Hepatocyte (in vitro differentiated cells): ENCODE measurements around the gene ENPP7. TPM values are rescaled to one million over a fixed set of nuclear protein-coding genes. Genes with fewer than 3 reads are reported as not detected.
A peak's percentile ranks its signal among the peaks of the same experiment; 100 is the strongest.

ENCODE experiments used
- DNase-seq: peaks from one replicate; pipeline ENCODE4 v3.0.0-alpha.2; 2016; ENCODE audit warnings: low spot score
- H2AFZ ChIP-seq: fragments of 200-600 bp; sonication (generic); 2 replicates; pipeline ENCODE4 v1.6.0; 2016; ENCODE audit warnings: antibody characterized with exemption, mild to moderate bottlenecking
- H3K27ac ChIP-seq: fragments of 200-600 bp; sonication (generic); 2 replicates; pipeline ENCODE4 v1.5.1; 2016; ENCODE audit warnings: mild to moderate bottlenecking
- H3K27me3 ChIP-seq: fragments of 200-600 bp; sonication (generic); 2 replicates; pipeline ENCODE4 v1.6.1; 2016
- H3K36me3 ChIP-seq: fragments of 200-600 bp; sonication (generic); replicated peaks from 2 replicates; pipeline ENCODE4 v1.5.1; 2016; ENCODE audit warnings: low read depth; ENCODE audit not compliant: insufficient read depth
- H3K4me1 ChIP-seq: fragments of 200-600 bp; sonication (generic); 2 replicates; pipeline ENCODE4 v1.5.1; 2016; ENCODE audit warnings: mild to moderate bottlenecking, moderate library complexity; ENCODE audit not compliant: insufficient read depth
- H3K4me2 ChIP-seq: fragments of 200-600 bp; sonication (generic); 2 replicates; pipeline ENCODE4 v1.6.0; 2016
- H3K4me3 ChIP-seq: fragments of 200-600 bp; sonication (generic); 2 replicates; pipeline ENCODE4 v1.5.1; 2016; ENCODE audit warnings: mild to moderate bottlenecking
- H3K79me2 ChIP-seq: fragments of 200-600 bp; sonication (generic); 2 replicates; pipeline ENCODE4 v1.6.0; 2017; ENCODE audit warnings: mild to moderate bottlenecking
- H3K9me2 ChIP-seq: fragments of 200-600 bp; sonication (generic); replicated peaks from 2 replicates; pipeline ENCODE4 v1.6.0; 2017; ENCODE audit warnings: mild to moderate bottlenecking; ENCODE audit not compliant: insufficient read depth
- H3K9me3 ChIP-seq: fragments of 200-600 bp; sonication (generic); 2 replicates; pipeline ENCODE4 v1.5.1; 2016; ENCODE audit warnings: low read depth, mild to moderate bottlenecking
- H4K20me1 ChIP-seq: fragments of 200-600 bp; sonication (generic); 2 replicates; pipeline ENCODE4 v1.6.0; 2016; ENCODE audit warnings: mild to moderate bottlenecking; ENCODE audit not compliant: insufficient read depth, poor library complexity, severe bottlenecking
- CTCF ChIP-seq: fragments of 200-600 bp; sonication (generic); IDR thresholded peaks from 2 replicates; pipeline ENCODE4 v1.5.1; 2016; ENCODE audit warnings: antibody characterized with exemption, mild to moderate bottlenecking; ENCODE audit not compliant: poor library complexity
- EZH2 ChIP-seq: fragments of 200-600 bp; sonication (generic); IDR thresholded peaks from 2 replicates; pipeline ENCODE4 v1.6.1; 2016; ENCODE audit warnings: antibody characterized with exemption, mild to moderate bottlenecking, borderline replicate concordance
- EZH2phosphoT487 ChIP-seq: fragments of 200-600 bp; sonication (generic); IDR thresholded peaks from one replicate; pipeline ENCODE4 v1.6.1; 2018; ENCODE audit warnings: antibody characterized with exemption, mild to moderate bottlenecking, low read depth, moderate library complexity; ENCODE audit not compliant: unreplicated experiment, severe bottlenecking
- WGBS: methylation state at CpG from one replicate; pipeline ENCODE4 v1.1.6; 2016; ENCODE audit warnings: low lambda C conversion rate; ENCODE audit errors: missing lambda C conversion rate; 5-methylcytosine and 5-hydroxymethylcytosine counted together
- polyA plus RNA-seq: library from polyadenylated mRNA; unstranded; fragments of >200 nt; fragmentation: Nextera tagmentation; extraction: Ambion mirVana; gene quantifications from 2 replicates; pipeline ENCODE4 v1.2.1, GENCODE V29; 2016
- total RNA-seq: library from RNA; depleted of rRNA; stranded (reverse); fragments of >200 nt; gene quantifications from 2 replicates; pipeline ENCODE4 v1.2.3, GENCODE V29; 2014

ENPP7 gene
- total and polyA plus RNA-seq, 2 experiments from 2014 or later: 22.2 to 30.2 TPM

GRCh38 chr17:79747508-79748294, 17.0 kb downstream of the ENPP7 start:
- H3K36me3 ChIP-seq: no peaks in the 10 kb centered on the region
- H3K9me2 ChIP-seq: no peaks in the 10 kb centered on the region
- H3K27me3 ChIP-seq: peaks cover 43% of the 10 kb centered on the region
- no peak overlapping the region for H2AFZ ChIP-seq
- peak; percentile 46 for DNase-seq
- H3K4me2 ChIP-seq: peak overlapping the region; percentile 72
- H3K4me1 ChIP-seq: peaks cover 24% of the 10 kb centered on the region
- H3K27ac ChIP-seq: no peak overlapping the region
- no peaks in the 10 kb centered on the region for H3K9me3 ChIP-seq
- H4K20me1 ChIP-seq: no peaks in the 10 kb centered on the region
- H3K79me2 ChIP-seq: no peaks in the 10 kb centered on the region
- TF ChIP-seq CTCF (no peak), EZH2 (peak; percentile 48), EZH2phosphoT487 (peak; percentile 44)
- no peak overlapping the region for H3K4me3 ChIP-seq
- WGBS: 14% methylated on average over 50 of the region's 74 CpGs

- Histone ChIP-seq H3K27ac (no peak overlapping the region), H3K9me3 (no peaks in the 10 kb centered on the region), H3K79me2 (no peaks in the 10 kb centered on the region), H3K27me3 (peaks cover 43% of the 10 kb centered on the region), H3K36me3 (no peaks in the 10 kb centered on the region), H3K4me1 (peaks cover 17% of the 10 kb centered on the region), H3K4me3 (no peak overlapping the region), H3K4me2 (peak overlapping the region; percentile 72), H2AFZ (no peak overlapping the region), H3K9me2 (no peaks in the 10 kb centered on the region), H4K20me1 (no peaks in the 10 kb centered on the region)
- no peak for TF ChIP-seq CTCF
- no peak for TF ChIP-seq EZH2phosphoT487
- TF ChIP-seq EZH2: peak; percentile 57
- no peak for DNase-seq
- WGBS: 15% methylated on average over 12 of the region's 55 CpGs
These were observed 17.8 kb downstream of the ENPP7 start for GRCh38 chr17:79748295-79749099.

- Histone ChIP-seq H3K79me2 (no peaks in the 10 kb centered on the region), H3K4me1 (peaks cover 14% of the 10 kb centered on the region), H3K27me3 (peaks cover 43% of the 10 kb centered on the region), H3K27ac (no peak overlapping the region), H3K4me3 (no peak overlapping the region), H2AFZ (no peak overlapping the region), H3K9me3 (no peaks in the 10 kb centered on the region), H3K4me2 (no peak overlapping the region), H3K9me2 (no peaks in the 10 kb centered on the region), H3K36me3 (no peaks in the 10 kb centered on the region), H4K20me1 (no peaks in the 10 kb centered on the region)
- TF ChIP-seq CTCF (no peak), EZH2 (no peak), EZH2phosphoT487 (no peak)
- WGBS: 19% methylated on average over 3 of the region's 3 CpGs
- DNase-seq: no peak
These were observed 18.5 kb downstream of the ENPP7 start for GRCh38 chr17:79749156-79749815.
